Esophagus squamous epithelium (tissue), 5 donors: ENCODE results near the gene PLA2G2A. TPM values are rescaled to one million over a fixed set of nuclear protein-coding genes. Genes with fewer than 3 reads are reported as not detected.
"Not testable (repeated sequence)": the region's sequence is repeated elsewhere in the genome, so short reads cannot be mapped to it uniquely, and the experiment has no call there.

Experiments
- DNase-seq: peaks from one replicate; lab custom pipeline; 2025; lab: John Stamatoyannopoulos, UW
- H3K27ac ChIP-seq, 4 donors: fragments of 200-600 bp; sonication (generic); one replicate each; pipeline ENCODE4 v1.5.1; 2016 to 2019; ENCODE audit warnings: mild to moderate bottlenecking in 1 of 4
- H3K27me3 ChIP-seq, 4 donors: fragments of 200-600 bp; sonication (generic); 1 replicate in 3 of 4; 2 replicates in 1 of 4; pipeline versions ENCODE4 v1.5.1 to v1.6.0; 2017 to 2021; ENCODE audit warnings: antibody characterized with exemption in 1 of 4
- H3K36me3 ChIP-seq, 3 donors: fragments of 200-600 bp; sonication (generic); one replicate each; pipeline ENCODE4 v1.5.1; 2016 to 2019
- H3K4me1 ChIP-seq, 3 donors: fragments of 200-600 bp; sonication (generic); one replicate each; pipeline ENCODE4 v1.5.1; 2017 to 2019
- H3K4me3 ChIP-seq, 4 donors: fragments of 200-600 bp; sonication (generic); 1 replicate in 3 of 4; 2 replicates in 1 of 4; pipeline ENCODE4 v1.5.1; 2016 to 2019; ENCODE audit warnings: mild to moderate bottlenecking in 2 of 4, moderate library complexity in 1 of 4
- H3K9me3 ChIP-seq, 3 donors: fragments of 200-600 bp; sonication (generic); one replicate each; pipeline ENCODE4 v1.5.1; 2016 to 2019
- CTCF ChIP-seq, 6 experiments: fragments of 450-650 bp in 4 of 6; fragments of 200-600 bp in 2 of 6; sonication (generic) in 2 of 6; IDR thresholded peaks; one replicate each; pipeline ENCODE4 v1.5.1; 2016 to 2019; ENCODE audit warnings: antibody characterized with exemption in 6 of 6, mild to moderate bottlenecking in 4 of 6, moderate library complexity in 4 of 6
- POLR2A ChIP-seq, 4 donors: fragments of 450-650 bp; IDR thresholded peaks; one replicate each; pipeline ENCODE4 v1.6.1; 2017; ENCODE audit warnings: antibody characterized with exemption in 4 of 4, mild to moderate bottlenecking in 4 of 4, moderate library complexity in 3 of 4
- WGBS, 2 donors: methylation state at CpG; one replicate each; pipeline ENCODE4 v1.1.5; 2018; 5-methylcytosine and 5-hydroxymethylcytosine counted together
- intact Hi-C: fragments of 100-400 bp; cut with DNase I; formaldehyde crosslinking; loops from one replicate; pipeline ENCODE4 v1.15.0; 2022
- total RNA-seq, 4 donors: library from RNA; depleted of rRNA; stranded (reverse); fragments of >200 nt; gene quantifications; one replicate each; pipeline ENCODE4 v1.1.0, GENCODE V29; 2016
- donor health status: DM: yes; HTN: yes; CAD: no.

The PLA2G2A gene
- total RNA-seq, 4 donors from 2014 or later = 17.8 to 150 (median 29.7) TPM

- no peak overlapping the region for H3K4me3 ChIP-seq
- H3K27me3 ChIP-seq = peaks cover 0 to 56% (median 0%) of the 10 kb centered on the region in 4 donors
- intact Hi-C loops = no loop called here
- DNase-seq = no peak
- no peaks in the 10 kb centered on the region for H3K4me1 ChIP-seq
- H3K27ac ChIP-seq = no peak overlapping the region
- 67 to 70% methylated on average over 4 of the region's 4 CpGs for WGBS, 2 donors
- no peak for TF ChIP-seq CTCF (IDR thresholded peaks at IDR 0.05)
- TF ChIP-seq POLR2A (IDR thresholded peaks at IDR 0.05) = no peak
- H3K9me3 ChIP-seq = no peaks in the 10 kb centered on the region
- no peaks in the 10 kb centered on the region for H3K36me3 ChIP-seq
Measured at GRCh38 chr1:19988267-19989006, 9.0 kb upstream of the PLA2G2A start.

GRCh38 chr1:19987719-19988118, 8.3 kb upstream of the PLA2G2A start:
- peaks cover 0 to 52% (median 0%) of the 10 kb centered on the region in 4 donors for H3K27me3 ChIP-seq
- intact Hi-C loops = no loop called here
- no peak overlapping the region for H3K4me3 ChIP-seq
- no peaks in the 10 kb centered on the region for H3K4me1 ChIP-seq
- DNase-seq = no peak
- H3K36me3 ChIP-seq = no peaks in the 10 kb centered on the region
- H3K9me3 ChIP-seq = no peaks in the 10 kb centered on the region
- 57 to 65% methylated on average over 2 of the region's 2 CpGs for WGBS, 2 donors
- H3K27ac ChIP-seq = no peak overlapping the region
- no peak for TF ChIP-seq POLR2A (IDR thresholded peaks at IDR 0.05)
- TF ChIP-seq CTCF (IDR thresholded peaks at IDR 0.05) = no peak

- H3K27ac ChIP-seq, DNase-seq, H3K36me3 ChIP-seq, H3K9me3 ChIP-seq, intact Hi-C loops, H3K4me3 ChIP-seq: not testable (repeated sequence)
- peaks cover 0 to 42% (median 0%) of the 10 kb centered on the region in 4 donors for H3K27me3 ChIP-seq
- peaks cover 0 to 14% (median 0%) of the 10 kb centered on the region in 3 donors for H3K4me1 ChIP-seq
- WGBS, 2 donors = 89 to 93% methylated on average over 3 to 6 of the region's 32 CpGs
Measured at GRCh38 chr1:19984409-19985016, 5.1 kb upstream of the PLA2G2A start.

GRCh38 chr1:19981507-19982312, 2.3 kb upstream of the PLA2G2A start:
- Histone ChIP-seq H3K27ac (no peak overlapping the region), H3K36me3 (no peaks in the 10 kb centered on the region), H3K9me3 (no peaks in the 10 kb centered on the region), H3K4me1 (peaks cover 0 to 14% (median 0%) of the 10 kb centered on the region in 3 donors), H3K27me3 (peaks cover 0 to 31% (median 0%) of the 10 kb centered on the region in 4 donors), H3K4me3 (no peak overlapping the region)
- intact Hi-C loops = no loop called here
- TF ChIP-seq POLR2A (IDR thresholded peaks at IDR 0.05) (no peak), CTCF (IDR thresholded peaks at IDR 0.05) (no peak)
- no peak for DNase-seq
- WGBS, 2 donors = 56 to 58% methylated on average over 11 to 12 of the region's 12 CpGs

- 60 to 75% methylated on average over 1 of the region's 1 CpG for WGBS, 2 donors
- DNase-seq = no peak
- Histone ChIP-seq H3K27ac (no peak overlapping the region), H3K27me3 (peaks cover 0 to 36% (median 0%) of the 10 kb centered on the region in 4 donors), H3K36me3 (no peaks in the 10 kb centered on the region), H3K9me3 (no peaks in the 10 kb centered on the region), H3K4me3 (no peak overlapping the region), H3K4me1 (peaks cover 0 to 14% (median 0%) of the 10 kb centered on the region in 3 donors)
- no peak for TF ChIP-seq POLR2A (IDR thresholded peaks at IDR 0.05)
- intact Hi-C loops = no loop called here
Measured at GRCh38 chr1:19981170-19981506, 1.7 kb upstream of the PLA2G2A start.
